NCI-H82 treated with DMSO at 0.1 percent for 48 hours (cell line): ENCODE data around the gene CEBPZOS.

Experiments used
- DNase-seq: peaks from one replicate; lab custom pipeline; 2025; ENCODE audit not compliant: unreplicated experiment; lab: John Stamatoyannopoulos, UW

Gene CEBPZOS

GRCh38 chr2:37231241-37232130, 35.2 kb downstream of the CEBPZOS start, which contains the start of the genes CEBPZ and NDUFAF7:
Gene CEBPZ (minus strand): TSS chr2:37231596. CDS start chr2:37231567, 29 bp downstream.
Gene NDUFAF7 (plus strand): TSS chr2:37231658. CDS start chr2:37231706, 48 bp downstream.
- DNase-seq: peak; percentile 74

GRCh38 chr2:37232131-37232933, 36.0 kb downstream of the CEBPZOS start:
- DNase-seq: no peak

GRCh38 chr2:37243435-37243834, 47.1 kb downstream of the CEBPZOS start:
- DNase-seq: no peak

GRCh38 chr2:37244017-37244416, 47.7 kb downstream of the CEBPZOS start:
- DNase-seq: no peak

GRCh38 chr2:37244755-37245154, 48.5 kb downstream of the CEBPZOS start:
- no peak for DNase-seq

- DNase-seq: no peak
Measured at GRCh38 chr2:37246205-37246604, 49.9 kb downstream of the CEBPZOS start.

GRCh38 chr2:37250869-37251740, 54.8 kb downstream of the CEBPZOS start:
- DNase-seq: no peak
